GM12872 (cell line): ENCODE results near the gene PDZD7.

Experiments
- CTCF ChIP-seq: IDR thresholded peaks from 3 replicates; pipeline ENCODE4 v1.5.1; 2011; ENCODE audit warnings: low read depth, mild to moderate bottlenecking, low read length, moderate library complexity; ENCODE audit not compliant: insufficient read depth

Gene PDZD7

GRCh38 chr10:101071267-101071884 lies 40.4 kb upstream of the PDZD7 start:
- no peak for TF ChIP-seq CTCF

- TF ChIP-seq CTCF = no peak
Observed at GRCh38 chr10:101070098-101070497, 39.2 kb upstream of the PDZD7 start.

- TF ChIP-seq CTCF = no peak
Observed at GRCh38 chr10:101069441-101069840, 38.5 kb upstream of the PDZD7 start.

- TF ChIP-seq CTCF = peak; percentile 83
Observed at GRCh38 chr10:101067356-101068083, 36.6 kb upstream of the PDZD7 start.

GRCh38 chr10:101066896-101067355 lies 36.0 kb upstream of the PDZD7 start:
- no peak for TF ChIP-seq CTCF

- TF ChIP-seq CTCF = peak; percentile 67
Observed at GRCh38 chr10:101066146-101066895, 35.4 kb upstream of the PDZD7 start.

- TF ChIP-seq CTCF = no peak
Observed at GRCh38 chr10:101065481-101066145, 34.7 kb upstream of the PDZD7 start.
